Epithelial cell of proximal tubule (primary cell): ENCODE results near the gene CTNND2. TPM values are rescaled to one million over a fixed set of nuclear protein-coding genes. Genes with fewer than 3 reads are reported as not detected.

Source experiments
- DNase-seq: peaks from one replicate; pipeline ENCODE4 v3.0.0-alpha.2; 2011; ENCODE audit warnings: low read depth
- H3K4me3 ChIP-seq: 2 replicates; pipeline ENCODE4 v1.5.1; 2011; ENCODE audit warnings: low read depth, mild to moderate bottlenecking, low read length
- total RNA-seq: library from RNA; depleted of rRNA; stranded (reverse); fragments of >200 nt; gene quantifications from 2 replicates; pipeline ENCODE4 v1.2.3, GENCODE V29; 2015
- TF ChIP-seq, protein P1 (sequence below): conservative IDR thresholded peaks from 2 replicates; pipeline ENCODE4 v1.5.1; 2012; ENCODE audit warnings: low read depth, mild to moderate bottlenecking, low read length

CTNND2 gene
- total RNA-seq, 1 donor from 2014 or later, result 0.12 TPM

DNA sequence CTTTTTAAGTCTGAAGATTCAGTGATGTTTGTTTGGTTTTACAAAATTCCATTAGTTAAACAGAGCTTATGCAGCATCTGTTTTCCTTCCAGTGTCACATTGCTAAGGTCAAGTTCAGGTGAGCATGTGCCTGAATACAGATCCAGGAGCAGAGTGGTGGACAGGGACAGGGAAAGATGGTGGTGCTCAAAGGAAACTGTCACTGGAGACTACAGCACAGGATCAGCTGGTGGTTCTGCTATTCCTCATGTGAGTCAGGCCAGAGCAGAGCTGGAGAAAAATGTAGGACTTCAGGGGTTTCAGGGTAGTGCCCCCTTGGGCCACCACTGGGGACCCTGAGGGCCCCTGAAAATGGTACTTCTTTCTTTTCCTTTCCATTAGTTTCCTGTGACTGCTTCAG lies 859.7 kb downstream of the CTNND2 start:
- DNase-seq, result no peak
- TF ChIP-seq, protein P1, sequence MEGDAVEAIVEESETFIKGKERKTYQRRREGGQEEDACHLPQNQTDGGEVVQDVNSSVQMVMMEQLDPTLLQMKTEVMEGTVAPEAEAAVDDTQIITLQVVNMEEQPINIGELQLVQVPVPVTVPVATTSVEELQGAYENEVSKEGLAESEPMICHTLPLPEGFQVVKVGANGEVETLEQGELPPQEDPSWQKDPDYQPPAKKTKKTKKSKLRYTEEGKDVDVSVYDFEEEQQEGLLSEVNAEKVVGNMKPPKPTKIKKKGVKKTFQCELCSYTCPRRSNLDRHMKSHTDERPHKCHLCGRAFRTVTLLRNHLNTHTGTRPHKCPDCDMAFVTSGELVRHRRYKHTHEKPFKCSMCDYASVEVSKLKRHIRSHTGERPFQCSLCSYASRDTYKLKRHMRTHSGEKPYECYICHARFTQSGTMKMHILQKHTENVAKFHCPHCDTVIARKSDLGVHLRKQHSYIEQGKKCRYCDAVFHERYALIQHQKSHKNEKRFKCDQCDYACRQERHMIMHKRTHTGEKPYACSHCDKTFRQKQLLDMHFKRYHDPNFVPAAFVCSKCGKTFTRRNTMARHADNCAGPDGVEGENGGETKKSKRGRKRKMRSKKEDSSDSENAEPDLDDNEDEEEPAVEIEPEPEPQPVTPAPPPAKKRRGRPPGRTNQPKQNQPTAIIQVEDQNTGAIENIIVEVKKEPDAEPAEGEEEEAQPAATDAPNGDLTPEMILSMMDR, result no peak

DNA sequence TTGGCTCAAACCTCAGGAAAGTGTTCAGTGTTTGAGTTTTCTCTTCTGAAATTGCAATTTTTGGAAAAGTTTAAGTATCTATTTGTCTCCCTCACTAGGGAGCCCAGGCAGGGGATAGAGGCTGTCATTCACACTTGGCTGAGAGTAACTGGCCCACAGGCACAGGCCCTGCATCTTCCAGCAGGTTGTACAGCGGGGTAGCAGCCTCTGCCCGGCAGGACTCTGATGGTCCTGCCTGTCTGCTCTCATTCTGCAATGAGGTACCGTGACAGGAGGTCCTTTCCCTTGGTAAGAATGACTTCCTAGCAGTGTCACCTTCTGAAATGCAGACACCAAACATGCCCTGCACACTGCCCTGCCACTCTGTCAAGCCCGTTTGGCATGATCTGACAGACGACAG lies 860.4 kb downstream of the CTNND2 start:
- H3K4me3 ChIP-seq, result no peak overlapping the region
- TF ChIP-seq, protein P1, result no peak
- DNase-seq, result no peak

More for the DNA sequence above, 859.7 kb downstream of the CTNND2 start:
- H3K4me3 ChIP-seq, result no peak overlapping the region

DNA sequence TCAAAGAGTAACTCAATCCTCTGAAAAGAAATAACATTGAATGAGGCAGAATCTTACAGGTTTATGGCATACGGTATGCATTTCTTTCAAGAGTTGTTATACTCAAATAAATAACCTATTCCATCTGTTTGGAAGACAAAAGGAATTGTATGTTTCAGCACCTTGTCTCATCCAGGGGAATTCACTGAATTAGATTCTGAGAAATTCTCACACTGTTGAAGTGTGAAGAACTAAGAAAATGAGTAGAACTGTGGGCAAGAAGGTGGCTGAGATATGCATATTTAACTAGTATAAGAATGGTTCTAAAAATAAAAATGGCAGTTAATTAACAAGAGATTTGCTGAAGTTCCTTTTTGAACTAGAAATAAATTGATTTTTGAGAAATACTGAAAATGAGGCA lies 863.9 kb downstream of the CTNND2 start:
- DNase-seq, result no peak
- H3K4me3 ChIP-seq, result no peak overlapping the region
- TF ChIP-seq, protein P1, result no peak

DNA sequence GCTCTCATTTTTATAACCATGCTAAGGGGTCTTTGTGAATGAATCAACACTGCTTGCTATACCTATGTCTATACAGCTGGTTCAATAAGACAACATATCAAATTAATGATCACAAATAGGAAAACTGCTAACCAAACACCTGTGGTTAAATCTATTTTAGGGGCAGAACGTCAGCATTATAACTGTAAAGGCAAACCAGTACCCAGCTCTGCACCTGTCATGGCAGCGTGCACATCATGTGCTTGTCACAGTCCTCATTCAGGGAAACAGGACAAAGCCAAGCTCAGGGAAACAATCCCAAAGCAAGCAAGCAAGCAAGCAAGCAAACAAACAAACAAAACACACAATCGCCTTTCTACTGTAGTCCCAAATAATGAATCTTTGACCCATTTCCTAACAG lies 865.5 kb downstream of the CTNND2 start:
- TF ChIP-seq, protein P1, result no peak
- H3K4me3 ChIP-seq, result no peak overlapping the region
- no peak for DNase-seq

DNA sequence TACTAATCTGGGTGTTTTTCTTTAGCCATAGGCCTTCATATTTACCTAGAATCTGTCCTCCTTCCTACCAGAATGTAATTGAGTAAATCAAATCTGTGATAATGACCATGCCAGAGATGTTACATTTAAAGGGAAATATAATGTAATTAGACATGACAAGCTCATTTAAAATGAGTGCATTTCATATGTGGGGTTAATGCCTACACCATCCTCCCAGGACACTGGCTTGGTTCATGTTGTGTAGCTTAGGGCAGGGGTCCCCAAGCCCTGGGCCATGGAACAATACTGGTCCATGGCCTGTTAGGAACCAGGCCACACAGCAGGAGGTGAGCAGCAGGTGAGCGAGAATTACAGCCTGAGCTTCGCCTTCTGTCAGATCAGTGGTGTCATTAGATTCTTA lies 866.3 kb downstream of the CTNND2 start:
- H3K4me3 ChIP-seq, result no peak overlapping the region
- TF ChIP-seq, protein P1, result no peak
- no peak for DNase-seq

DNA sequence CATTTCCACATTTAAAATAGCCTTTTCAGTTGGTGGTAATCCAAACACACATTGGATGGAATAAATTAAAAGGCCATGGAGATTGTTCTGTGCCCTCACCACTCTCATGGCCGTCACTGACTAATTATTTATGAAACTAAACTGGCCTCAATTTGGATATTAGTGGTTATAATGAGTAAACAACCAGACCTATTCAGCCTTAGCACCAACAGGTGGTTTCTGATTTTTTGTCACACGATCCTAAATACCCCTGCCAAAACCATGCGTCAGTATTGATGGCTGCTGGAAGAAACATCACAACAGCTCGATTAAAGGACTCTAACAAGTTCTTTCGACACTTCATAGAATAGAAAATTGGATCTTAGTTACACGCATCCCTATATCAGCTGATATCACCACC lies 867.2 kb downstream of the CTNND2 start:
- TF ChIP-seq, protein P1, result no peak
- DNase-seq, result no peak
- H3K4me3 ChIP-seq, result no peak overlapping the region

DNA sequence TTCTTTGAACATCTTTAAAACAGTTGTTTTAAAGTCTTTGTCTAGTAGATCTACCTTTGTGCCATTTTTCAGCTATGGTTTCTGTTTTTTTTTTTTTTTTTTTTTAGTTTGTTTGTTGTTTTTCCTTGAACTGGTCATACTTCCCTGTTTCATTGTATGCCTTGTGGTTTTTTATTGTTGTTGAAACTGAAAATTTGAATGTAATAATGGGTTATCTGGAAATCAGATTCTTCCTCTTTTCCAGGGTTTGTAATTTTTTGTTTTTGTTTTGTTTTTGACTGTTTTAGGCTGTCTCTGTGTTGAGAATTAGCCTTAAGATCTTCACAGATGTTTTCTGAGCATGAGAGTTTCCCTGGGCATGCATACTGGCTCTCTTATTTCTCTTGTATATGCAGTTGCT lies 873.6 kb downstream of the CTNND2 start:
- TF ChIP-seq, protein P1, result no peak
- DNase-seq, result no peak
- no peak overlapping the region for H3K4me3 ChIP-seq
